ENCODE measurements around the gene SEC14L5.

SEC14L5 gene

GRCh38 chr16:5040451-5040850 is 82.3 kb downstream of the SEC14L5 start:
- Histone ChIP-seq H3K4me3 (ENCODE audit: low read depth, low read length) (no peak overlapping the region), H2BK12ac (ENCODE audit: low read length) (no peak overlapping the region), H3K9me3 (ENCODE audit: insufficient read depth, low read depth, low read length) (no peaks in the 10 kb centered on the region), H2AFZ (ENCODE audit: insufficient read depth, low read length, poor library complexity) (no peak overlapping the region), H3K4me1 (ENCODE audit: control insufficient read depth in 1 of 2, insufficient read depth in 2 of 2, low read length in 2 of 2) (no peaks in the 10 kb centered on the region), H3K18ac (ENCODE audit: low read length) (no peak overlapping the region), H3K14ac (ENCODE audit: low read length) (no peak overlapping the region), H2AK5ac (ENCODE audit: low read length) (no peak overlapping the region), H3K79me2 (ENCODE audit: control insufficient read depth, insufficient read depth, low read length, poor library complexity) (no peaks in the 10 kb centered on the region), H3K36me3 (ENCODE audit: control insufficient read depth in 1 of 2, insufficient read depth in 2 of 2, low read length in 2 of 2) (no peaks in the 10 kb centered on the region), H3K4me2 (ENCODE audit: low read length) (no peak overlapping the region), H3K4ac (ENCODE audit: low read depth, low read length) (no peak overlapping the region), H3K23ac (ENCODE audit: low read length) (no peak overlapping the region), H3K27me3 (ENCODE audit: insufficient read depth, low read length) (no peaks in the 10 kb centered on the region), H4K91ac (ENCODE audit: low read depth, low read length) (no peak overlapping the region), H2BK5ac (ENCODE audit: low read depth, low read length, poor library complexity) (no peak overlapping the region), H3K79me1 (ENCODE audit: low read length) (no peaks in the 10 kb centered on the region), H2BK120ac (ENCODE audit: insufficient read depth, low read length, poor library complexity) (no peak overlapping the region), H4K12ac (ENCODE audit: low read depth, low read length) (no peak overlapping the region), H3K9ac (ENCODE audit: low read length) (no peak overlapping the region), H3K27ac (ENCODE audit: low read depth, low read length) (no peak overlapping the region), H4K8ac (ENCODE audit: low read depth, low read length) (no peak overlapping the region)
- no CpG with 5 or more reads among the region's 7 CpGs for WGBS (ENCODE audit: extremely low coverage, insufficient coverage, insufficient read length)
- no peak for DNase-seq

- Histone ChIP-seq H4K91ac (ENCODE audit: low read depth, low read length) (no peak overlapping the region), H3K4ac (ENCODE audit: low read depth, low read length) (no peak overlapping the region), H3K23ac (ENCODE audit: low read length) (no peak overlapping the region), H3K4me1 (ENCODE audit: control insufficient read depth in 1 of 2, insufficient read depth in 2 of 2, low read length in 2 of 2) (no peaks in the 10 kb centered on the region), H3K27ac (ENCODE audit: low read depth, low read length) (no peak overlapping the region), H4K12ac (ENCODE audit: low read depth, low read length) (no peak overlapping the region), H3K79me1 (ENCODE audit: low read length) (no peaks in the 10 kb centered on the region), H3K79me2 (ENCODE audit: control insufficient read depth, insufficient read depth, low read length, poor library complexity) (no peaks in the 10 kb centered on the region), H3K14ac (ENCODE audit: low read length) (no peak overlapping the region), H3K9ac (ENCODE audit: low read length) (no peak overlapping the region), H3K36me3 (ENCODE audit: control insufficient read depth in 1 of 2, insufficient read depth in 2 of 2, low read length in 2 of 2) (no peaks in the 10 kb centered on the region), H4K8ac (ENCODE audit: low read depth, low read length) (no peak overlapping the region), H3K9me3 (ENCODE audit: insufficient read depth, low read depth, low read length) (no peaks in the 10 kb centered on the region), H3K18ac (ENCODE audit: low read length) (no peak overlapping the region), H2BK12ac (ENCODE audit: low read length) (no peak overlapping the region), H2BK5ac (ENCODE audit: low read depth, low read length, poor library complexity) (no peak overlapping the region), H2AFZ (ENCODE audit: insufficient read depth, low read length, poor library complexity) (no peak overlapping the region), H3K4me2 (ENCODE audit: low read length) (no peak overlapping the region), H3K4me3 (ENCODE audit: low read depth, low read length) (no peak overlapping the region), H2BK120ac (ENCODE audit: insufficient read depth, low read length, poor library complexity) (no peak overlapping the region), H2AK5ac (ENCODE audit: low read length) (no peak overlapping the region), H3K27me3 (ENCODE audit: insufficient read depth, low read length) (no peaks in the 10 kb centered on the region)
- no CpG with 5 or more reads among the region's 12 CpGs for WGBS (ENCODE audit: extremely low coverage, insufficient coverage, insufficient read length)
- peak; percentile 48 to 54 for DNase-seq
These were observed 83.5 kb downstream of the SEC14L5 start for GRCh38 chr16:5041600-5042133.

GRCh38 chr16:5042574-5043171 is 84.5 kb downstream of the SEC14L5 start:
- Histone ChIP-seq H2BK5ac (ENCODE audit: low read depth, low read length, poor library complexity) (no peak overlapping the region), H3K23ac (ENCODE audit: low read length) (no peak overlapping the region), H4K8ac (ENCODE audit: low read depth, low read length) (no peak overlapping the region), H3K36me3 (ENCODE audit: control insufficient read depth in 1 of 2, insufficient read depth in 2 of 2, low read length in 2 of 2) (no peaks in the 10 kb centered on the region), H3K9ac (ENCODE audit: low read length) (no peak overlapping the region), H3K4me3 (ENCODE audit: low read depth, low read length) (no peak overlapping the region), H3K27ac (ENCODE audit: low read depth, low read length) (no peak overlapping the region), H4K91ac (ENCODE audit: low read depth, low read length) (no peak overlapping the region), H3K14ac (ENCODE audit: low read length) (no peak overlapping the region), H3K79me1 (ENCODE audit: low read length) (no peaks in the 10 kb centered on the region), H3K79me2 (ENCODE audit: control insufficient read depth, insufficient read depth, low read length, poor library complexity) (no peaks in the 10 kb centered on the region), H2BK12ac (ENCODE audit: low read length) (no peak overlapping the region), H3K4me2 (ENCODE audit: low read length) (no peak overlapping the region), H3K9me3 (ENCODE audit: insufficient read depth, low read depth, low read length) (no peaks in the 10 kb centered on the region), H2BK120ac (ENCODE audit: insufficient read depth, low read length, poor library complexity) (no peak overlapping the region), H2AK5ac (ENCODE audit: low read length) (no peak overlapping the region), H3K4ac (ENCODE audit: low read depth, low read length) (no peak overlapping the region), H3K18ac (ENCODE audit: low read length) (no peak overlapping the region), H3K27me3 (ENCODE audit: insufficient read depth, low read length) (no peaks in the 10 kb centered on the region), H4K12ac (ENCODE audit: low read depth, low read length) (no peak overlapping the region), H3K4me1 (ENCODE audit: control insufficient read depth in 1 of 2, insufficient read depth in 2 of 2, low read length in 2 of 2) (no peaks in the 10 kb centered on the region), H2AFZ (ENCODE audit: insufficient read depth, low read length, poor library complexity) (no peak overlapping the region)
- no peak for DNase-seq
- no CpG with 5 or more reads among the region's 14 CpGs for WGBS (ENCODE audit: extremely low coverage, insufficient coverage, insufficient read length)

- no peak overlapping the region for H4K8ac ChIP-seq (ENCODE audit: low read depth, low read length)
- no peak overlapping the region for H3K9ac ChIP-seq (ENCODE audit: low read length)
- H3K27ac ChIP-seq (ENCODE audit: low read depth, low read length): no peak overlapping the region
- no peaks in the 10 kb centered on the region for H3K27me3 ChIP-seq (ENCODE audit: insufficient read depth, low read length)
- H2AK5ac ChIP-seq (ENCODE audit: low read length): no peak overlapping the region
- H3K4ac ChIP-seq (ENCODE audit: low read depth, low read length): no peak overlapping the region
- DNase-seq: no peak
- H2BK5ac ChIP-seq (ENCODE audit: low read depth, low read length, poor library complexity): no peak overlapping the region
- H3K79me1 ChIP-seq (ENCODE audit: low read length): no peaks in the 10 kb centered on the region
- H3K4me1 ChIP-seq (ENCODE audit: control insufficient read depth in 1 of 2, insufficient read depth in 2 of 2, low read length in 2 of 2): no peaks in the 10 kb centered on the region
- H4K91ac ChIP-seq (ENCODE audit: low read depth, low read length): no peak overlapping the region
- WGBS (ENCODE audit: extremely low coverage, insufficient coverage, insufficient read length): no CpG with 5 or more reads among the region's 8 CpGs
- no peak overlapping the region for H2BK120ac ChIP-seq (ENCODE audit: insufficient read depth, low read length, poor library complexity)
- no peak overlapping the region for H3K4me3 ChIP-seq (ENCODE audit: low read depth, low read length)
- no peak overlapping the region for H3K18ac ChIP-seq (ENCODE audit: low read length)
- no peaks in the 10 kb centered on the region for H3K36me3 ChIP-seq (ENCODE audit: control insufficient read depth in 1 of 2, insufficient read depth in 2 of 2, low read length in 2 of 2)
- H3K23ac ChIP-seq (ENCODE audit: low read length): no peak overlapping the region
- no peak overlapping the region for H4K12ac ChIP-seq (ENCODE audit: low read depth, low read length)
- no peaks in the 10 kb centered on the region for H3K79me2 ChIP-seq (ENCODE audit: control insufficient read depth, insufficient read depth, low read length, poor library complexity)
- no peak overlapping the region for H3K14ac ChIP-seq (ENCODE audit: low read length)
- no peak overlapping the region for H2AFZ ChIP-seq (ENCODE audit: insufficient read depth, low read length, poor library complexity)
- no peak overlapping the region for H2BK12ac ChIP-seq (ENCODE audit: low read length)
- H3K4me2 ChIP-seq (ENCODE audit: low read length): no peak overlapping the region
- no peaks in the 10 kb centered on the region for H3K9me3 ChIP-seq (ENCODE audit: insufficient read depth, low read depth, low read length)
These were observed 85.9 kb downstream of the SEC14L5 start for GRCh38 chr16:5044011-5044540.
